ENCODE measurements around the gene AGFG1. TPM values are rescaled to one million over a fixed set of nuclear protein-coding genes. Genes with fewer than 3 reads are reported as not detected.

The AGFG1 gene
- total RNA-seq, 1 donor from 2014 or later = 71.6 TPM

DNA sequence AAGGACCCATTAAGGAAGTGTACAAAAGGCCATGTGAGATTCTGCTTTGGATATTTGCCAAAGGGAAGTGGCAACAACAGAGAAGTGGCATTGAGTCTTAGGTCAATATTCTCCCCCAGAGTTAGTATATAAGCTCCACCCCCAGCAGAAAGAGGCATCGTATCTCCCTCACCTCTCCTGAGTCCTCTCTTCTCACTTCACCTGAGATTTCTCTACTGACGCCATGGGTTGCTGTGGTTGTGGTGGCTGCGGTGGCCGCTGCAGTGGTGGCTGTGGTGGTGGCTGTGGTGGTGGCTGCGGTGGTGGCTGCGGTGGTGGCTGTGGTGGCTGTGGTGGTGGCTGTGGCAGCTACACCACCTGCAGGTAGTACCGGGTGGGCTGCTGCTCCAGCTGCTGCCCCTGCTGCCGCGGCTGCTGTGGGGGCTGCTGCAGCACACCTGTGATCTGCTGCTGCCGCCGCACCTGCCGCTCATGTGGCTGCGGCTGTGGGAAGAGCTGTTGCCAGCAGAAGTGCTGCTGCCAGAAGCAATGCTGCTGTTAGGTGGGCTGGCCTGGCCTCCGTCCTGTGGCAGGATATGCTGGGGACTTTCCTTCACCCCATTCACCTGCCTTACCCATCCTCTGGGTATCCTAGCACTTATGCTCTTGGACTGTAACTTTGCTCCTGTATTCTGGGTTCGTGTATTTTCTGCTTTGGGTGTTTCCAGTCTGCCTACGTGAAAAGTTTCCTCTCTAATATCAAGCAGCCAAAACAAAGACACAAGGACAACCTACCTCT, 136.8 kb downstream of the AGFG1 start:
- peaks cover 2% of the 10 kb centered on the region for H3K27me3 Mint-ChIP-seq (ENCODE audit: low read depth)
- H3K4me1 Mint-ChIP-seq = no peaks in the 10 kb centered on the region
- no peak overlapping the region for H3K4me3 Mint-ChIP-seq
- H3K9me3 Mint-ChIP-seq = no peaks in the 10 kb centered on the region
- DNase-seq (ENCODE audit: low read depth, low spot score) = no peak
- TF ChIP-seq, protein P1, sequence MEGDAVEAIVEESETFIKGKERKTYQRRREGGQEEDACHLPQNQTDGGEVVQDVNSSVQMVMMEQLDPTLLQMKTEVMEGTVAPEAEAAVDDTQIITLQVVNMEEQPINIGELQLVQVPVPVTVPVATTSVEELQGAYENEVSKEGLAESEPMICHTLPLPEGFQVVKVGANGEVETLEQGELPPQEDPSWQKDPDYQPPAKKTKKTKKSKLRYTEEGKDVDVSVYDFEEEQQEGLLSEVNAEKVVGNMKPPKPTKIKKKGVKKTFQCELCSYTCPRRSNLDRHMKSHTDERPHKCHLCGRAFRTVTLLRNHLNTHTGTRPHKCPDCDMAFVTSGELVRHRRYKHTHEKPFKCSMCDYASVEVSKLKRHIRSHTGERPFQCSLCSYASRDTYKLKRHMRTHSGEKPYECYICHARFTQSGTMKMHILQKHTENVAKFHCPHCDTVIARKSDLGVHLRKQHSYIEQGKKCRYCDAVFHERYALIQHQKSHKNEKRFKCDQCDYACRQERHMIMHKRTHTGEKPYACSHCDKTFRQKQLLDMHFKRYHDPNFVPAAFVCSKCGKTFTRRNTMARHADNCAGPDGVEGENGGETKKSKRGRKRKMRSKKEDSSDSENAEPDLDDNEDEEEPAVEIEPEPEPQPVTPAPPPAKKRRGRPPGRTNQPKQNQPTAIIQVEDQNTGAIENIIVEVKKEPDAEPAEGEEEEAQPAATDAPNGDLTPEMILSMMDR (conservative IDR thresholded peaks at IDR 0.05) = no peak
- H3K36me3 Mint-ChIP-seq (ENCODE audit: low read depth) = no peaks in the 10 kb centered on the region
- no peak overlapping the region for H3K27ac Mint-ChIP-seq (ENCODE audit: unreplicated experiment)

GRCh38 chr2:227610123-227610522, 138.2 kb downstream of the AGFG1 start:
- H3K9me3 Mint-ChIP-seq = no peaks in the 10 kb centered on the region
- no peaks in the 10 kb centered on the region for H3K4me1 Mint-ChIP-seq
- H3K27ac Mint-ChIP-seq (ENCODE audit: unreplicated experiment) = no peak overlapping the region
- H3K4me3 Mint-ChIP-seq = no peak overlapping the region
- TF ChIP-seq, protein P1 (conservative IDR thresholded peaks at IDR 0.05) = no peak
- H3K36me3 Mint-ChIP-seq (ENCODE audit: low read depth) = no peaks in the 10 kb centered on the region
- DNase-seq (ENCODE audit: low read depth, low spot score) = no peak
- H3K27me3 Mint-ChIP-seq (ENCODE audit: low read depth) = peaks cover 2% of the 10 kb centered on the region

Small RNAs within 50 kb of the gene (microRNA-seq; reads per million reads assigned to microRNA genes)
- not detected for gene MIR5703

Other genes with a start within 250 kb of the AGFG1 start
- 84.1 and 94.2 TPM in 2 replicates for gene MFF, start 146.9 kb upstream of the AGFG1 start, total RNA-seq
- gene TM4SF20, start 92.8 kb upstream of the AGFG1 start, total RNA-seq = not detected in 2 replicates
- not detected in 2 replicates for gene SCYGR1, start 84.2 kb upstream of the AGFG1 start, total RNA-seq
- gene SCYGR2, start 126.7 kb downstream of the AGFG1 start, total RNA-seq = not detected in 2 replicates
- gene SCYGR3, start 142.7 kb downstream of the AGFG1 start, total RNA-seq = not detected in 2 replicates
- gene SCYGR4, start 145.3 kb downstream of the AGFG1 start, total RNA-seq = not detected in 2 replicates
- gene SCYGR5, start 194.6 kb downstream of the AGFG1 start, total RNA-seq = not detected in 2 replicates
- gene SLC19A3, start 245.9 kb downstream of the AGFG1 start, total RNA-seq = 0.54 and 1.1 TPM in 2 replicates